Epithelial cell of esophagus (primary cell): ENCODE measurements around the gene WFDC13.
A peak's percentile ranks its signal among the peaks of the same experiment; 100 is the strongest.
"Not testable (repeated sequence)": the region's sequence is repeated elsewhere in the genome, so short reads cannot be mapped to it uniquely, and the experiment has no call there.

ENCODE experiments used
- DNase-seq: peaks from one replicate; pipeline ENCODE4 v3.0.0; 2010; ENCODE audit warnings: low read depth
- H3K4me3 ChIP-seq: 2 replicates; pipeline ENCODE4 v1.5.1; 2011; ENCODE audit warnings: mild to moderate bottlenecking, low read length, control low read depth
- CTCF ChIP-seq: IDR thresholded peaks from 2 replicates; pipeline ENCODE4 v1.5.1; 2011; ENCODE audit warnings: low read depth, mild to moderate bottlenecking, low read length, control low read depth, inconsistent platforms; ENCODE audit not compliant: insufficient read depth; ENCODE audit errors: missing control alignments

Gene WFDC13

GRCh38 chr20:45701873-45702272 lies at the start of gene WFDC13:
TSS of gene WFDC13 (plus strand) at chr20:45702038. CDS start at chr20:45702124, 86 bp downstream.
- no peak for TF ChIP-seq CTCF
- H3K4me3 ChIP-seq: no peak within 1 kb of the TSS
- no peak for DNase-seq

GRCh38 chr20:45657038-45657437 lies 44.8 kb upstream of the WFDC13 start:
- DNase-seq, H3K4me3 ChIP-seq: not testable (repeated sequence)

- no peak for DNase-seq
- TF ChIP-seq CTCF: no peak
- no peak within 1 kb of the TSS for H3K4me3 ChIP-seq
Observed at GRCh38 chr20:45670139-45670538, 31.7 kb upstream of the WFDC13 start, which contains the start of gene WFDC11. TSS of gene WFDC11 (minus strand) at chr20:45670239. CDS start at chr20:45650600, 19,639 bp downstream.

- no peak for DNase-seq
- no peak for TF ChIP-seq CTCF
- no peak overlapping the region for H3K4me3 ChIP-seq
Observed at GRCh38 chr20:45672765-45673164, 29.1 kb upstream of the WFDC13 start.

- TF ChIP-seq CTCF: no peak
- no peak overlapping the region for H3K4me3 ChIP-seq
- no peak for DNase-seq
Observed at GRCh38 chr20:45679650-45680049, 22.2 kb upstream of the WFDC13 start.

- peak; percentile 35 for DNase-seq
- H3K4me3 ChIP-seq: no peak overlapping the region
- TF ChIP-seq CTCF: peak; percentile 34
Observed at GRCh38 chr20:45685896-45686295, 15.9 kb upstream of the WFDC13 start.

- DNase-seq, H3K4me3 ChIP-seq: not testable (repeated sequence)
Observed at GRCh38 chr20:45693346-45693745, 8.5 kb upstream of the WFDC13 start.

- TF ChIP-seq CTCF: no peak
- peak; percentile 6 for DNase-seq
- H3K4me3 ChIP-seq: no peak overlapping the region
Observed at GRCh38 chr20:45695496-45695895, 6.3 kb upstream of the WFDC13 start.
